Vagina (tissue), 2 donors: ENCODE measurements around the gene COL26A1.

Experiments used
- POLR2A ChIP-seq, 2 donors: fragments of 450-650 bp; IDR thresholded peaks; one replicate each; pipeline ENCODE4 v1.6.1; 2017; ENCODE audit warnings: antibody characterized with exemption in 2 of 2, mild to moderate bottlenecking in 2 of 2, moderate library complexity in 2 of 2
- POLR2AphosphoS5 ChIP-seq, 2 donors: sonication (generic); formaldehyde crosslinking; IDR thresholded peaks; one replicate each; pipeline ENCODE4 v1.9.0; 2017; ENCODE audit warnings: antibody characterized with exemption in 2 of 2, mild to moderate bottlenecking in 2 of 2, low read depth in 1 of 2; ENCODE audit not compliant: insufficient read depth in 1 of 2
- TF ChIP-seq, protein P1 (sequence below), 3 experiments: fragments of 450-650 bp in 2 of 3; fragments of 200-600 bp in 1 of 3; sonication (generic) in 1 of 3; IDR thresholded peaks; one replicate each; pipeline ENCODE4 v1.5.1; 2017 to 2019; ENCODE audit warnings: antibody characterized with exemption in 3 of 3, mild to moderate bottlenecking in 2 of 3, moderate library complexity in 2 of 3

DNA sequence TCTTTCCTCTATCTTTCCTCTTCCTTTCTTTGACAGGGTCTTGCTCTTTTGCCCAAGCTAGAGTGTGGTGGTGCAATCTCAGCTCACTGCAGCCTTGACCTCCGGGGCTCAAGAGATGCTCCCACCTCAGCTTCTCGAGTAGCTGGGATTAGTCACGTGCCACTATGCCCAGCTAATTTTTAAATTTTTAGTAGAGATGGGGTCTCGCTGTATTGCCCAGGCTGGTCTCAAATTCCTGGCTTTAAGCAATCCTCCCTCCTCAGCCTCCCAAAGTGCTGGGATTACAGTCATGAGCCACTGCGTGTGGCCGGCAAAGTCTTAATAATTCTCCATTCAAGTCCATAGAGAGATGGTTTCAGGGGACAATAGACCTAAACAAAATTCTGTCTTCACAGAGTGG, 40.2 kb downstream of the COL26A1 start:
- TF ChIP-seq POLR2AphosphoS5 (IDR thresholded peaks at IDR 0.05; ENCODE audit: insufficient read depth in 1 of 2, low read depth in 1 of 2) (no peak), POLR2A (IDR thresholded peaks at IDR 0.05) (no peak)
- TF ChIP-seq, protein P1, sequence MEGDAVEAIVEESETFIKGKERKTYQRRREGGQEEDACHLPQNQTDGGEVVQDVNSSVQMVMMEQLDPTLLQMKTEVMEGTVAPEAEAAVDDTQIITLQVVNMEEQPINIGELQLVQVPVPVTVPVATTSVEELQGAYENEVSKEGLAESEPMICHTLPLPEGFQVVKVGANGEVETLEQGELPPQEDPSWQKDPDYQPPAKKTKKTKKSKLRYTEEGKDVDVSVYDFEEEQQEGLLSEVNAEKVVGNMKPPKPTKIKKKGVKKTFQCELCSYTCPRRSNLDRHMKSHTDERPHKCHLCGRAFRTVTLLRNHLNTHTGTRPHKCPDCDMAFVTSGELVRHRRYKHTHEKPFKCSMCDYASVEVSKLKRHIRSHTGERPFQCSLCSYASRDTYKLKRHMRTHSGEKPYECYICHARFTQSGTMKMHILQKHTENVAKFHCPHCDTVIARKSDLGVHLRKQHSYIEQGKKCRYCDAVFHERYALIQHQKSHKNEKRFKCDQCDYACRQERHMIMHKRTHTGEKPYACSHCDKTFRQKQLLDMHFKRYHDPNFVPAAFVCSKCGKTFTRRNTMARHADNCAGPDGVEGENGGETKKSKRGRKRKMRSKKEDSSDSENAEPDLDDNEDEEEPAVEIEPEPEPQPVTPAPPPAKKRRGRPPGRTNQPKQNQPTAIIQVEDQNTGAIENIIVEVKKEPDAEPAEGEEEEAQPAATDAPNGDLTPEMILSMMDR (IDR thresholded peaks at IDR 0.05): no peak
